HT1080 (cell line): Measurements from ENCODE around the gene CEP85L. TPM values are rescaled to one million over a fixed set of nuclear protein-coding genes. Genes with fewer than 3 reads are reported as not detected.

ENCODE experiments used
- DNase-seq: peaks from one replicate; pipeline ENCODE4 v3.0.0-alpha.2; 2015; ENCODE audit warnings: low read depth
- total RNA-seq: library from RNA; depleted of rRNA; stranded (reverse); fragments of >200 nt; shearing (Covaris generic); gene quantifications from 2 replicates; pipeline ENCODE4 v1.2.3, GENCODE V29; 2014

CEP85L gene
- total RNA-seq, 1 experiment from 2014 or later, result 8.8 TPM

DNA sequence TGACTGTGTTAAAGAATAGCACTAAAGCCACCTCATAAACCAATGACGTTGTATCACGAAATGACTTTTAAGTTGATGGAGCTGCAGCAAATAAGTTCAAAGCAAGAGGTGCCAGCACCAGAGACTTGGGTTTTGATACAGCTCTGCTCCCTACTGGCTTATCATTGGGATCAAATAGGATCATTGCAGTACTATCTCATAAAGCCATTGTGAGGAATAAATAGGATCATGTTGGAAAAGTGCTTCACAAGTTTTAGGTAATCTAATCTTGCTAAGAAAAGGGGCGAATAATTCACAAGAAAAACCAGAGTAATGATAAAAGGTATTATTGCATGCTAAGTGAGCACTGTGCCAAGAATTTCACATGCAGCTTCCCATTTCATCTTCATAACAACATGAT, 10.4 kb upstream of the CEP85L start:
- DNase-seq, result no peak

DNA sequence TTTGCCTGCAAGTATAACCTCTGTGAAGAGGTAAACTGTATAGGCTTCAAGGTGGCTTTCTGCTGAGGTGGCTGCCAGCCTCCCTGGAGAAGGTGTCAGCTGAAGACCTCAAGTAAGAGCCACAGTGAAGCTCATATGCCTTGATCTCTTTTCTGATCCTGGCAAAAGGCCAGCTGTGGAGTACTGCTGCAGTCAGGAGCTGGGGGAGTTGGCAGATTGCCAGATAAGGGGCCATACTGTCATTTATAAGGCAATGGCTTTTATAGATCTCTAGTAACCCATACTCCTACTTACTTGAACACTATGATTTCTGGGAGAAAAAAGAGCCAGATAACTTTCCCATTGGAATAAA, 8.8 kb upstream of the CEP85L start:
- no peak for DNase-seq

DNA sequence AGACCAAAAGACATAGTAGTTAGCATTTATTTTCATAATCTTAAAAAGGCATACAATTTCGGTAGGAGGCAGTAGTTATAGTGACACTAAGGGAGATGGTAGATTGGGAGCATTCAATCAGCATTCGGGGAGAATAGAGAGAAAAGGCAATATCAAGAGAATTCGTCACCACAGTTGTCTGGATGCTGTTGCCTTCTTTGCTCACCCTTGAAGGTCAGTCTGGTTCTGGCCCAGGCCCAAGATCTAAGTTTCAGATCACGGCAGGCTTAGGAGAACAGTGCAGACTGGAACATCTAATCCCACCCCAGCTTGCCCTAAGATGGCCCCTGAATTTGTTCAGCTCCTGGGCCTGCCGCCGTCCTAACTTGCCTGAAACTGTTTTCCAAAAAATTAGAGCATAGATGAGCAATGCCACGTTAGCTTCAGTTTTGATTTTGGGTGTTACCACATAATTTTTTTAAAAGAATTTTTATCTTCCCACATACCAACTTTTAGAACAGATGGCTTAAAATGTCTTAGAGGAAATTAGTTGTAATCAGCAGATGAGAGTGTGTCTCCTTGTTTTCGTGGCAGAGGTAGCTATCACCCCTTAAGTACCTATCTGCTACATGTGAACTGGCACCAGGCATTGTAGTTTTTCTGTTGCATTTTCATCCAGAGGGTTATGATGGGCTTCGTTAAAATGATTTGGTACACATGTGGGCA, 8.3 kb upstream of the CEP85L start:
- no peak for DNase-seq

DNA sequence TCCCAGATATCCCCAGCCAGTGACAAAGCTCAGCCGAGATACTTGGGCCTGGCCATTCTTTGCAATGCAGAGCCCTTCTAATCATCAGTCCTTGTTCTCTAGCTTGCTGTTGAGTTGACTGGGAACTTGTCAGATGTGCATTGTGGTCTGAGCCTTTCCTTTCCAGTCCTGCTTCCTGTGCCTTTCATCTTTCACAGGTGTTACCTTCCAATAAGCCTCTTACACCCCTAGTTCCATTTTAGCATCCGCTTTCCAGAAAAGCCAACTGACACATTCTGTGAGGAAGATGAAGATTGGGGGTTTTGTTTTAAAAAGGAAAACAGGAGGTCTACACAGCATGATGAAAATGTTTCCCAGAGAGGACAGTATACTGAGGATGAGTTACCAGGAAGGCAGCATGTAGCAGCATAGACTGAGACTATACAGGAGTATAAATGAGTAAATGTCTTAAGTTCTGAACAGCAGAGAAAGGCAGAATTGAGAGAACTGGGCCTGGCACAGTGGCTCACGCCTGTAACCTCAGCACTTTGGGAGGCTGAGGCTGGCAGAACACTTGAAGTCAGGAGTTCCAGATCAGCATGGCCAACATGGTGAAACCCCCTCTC, 5.6 kb upstream of the CEP85L start:
- no peak for DNase-seq

DNA sequence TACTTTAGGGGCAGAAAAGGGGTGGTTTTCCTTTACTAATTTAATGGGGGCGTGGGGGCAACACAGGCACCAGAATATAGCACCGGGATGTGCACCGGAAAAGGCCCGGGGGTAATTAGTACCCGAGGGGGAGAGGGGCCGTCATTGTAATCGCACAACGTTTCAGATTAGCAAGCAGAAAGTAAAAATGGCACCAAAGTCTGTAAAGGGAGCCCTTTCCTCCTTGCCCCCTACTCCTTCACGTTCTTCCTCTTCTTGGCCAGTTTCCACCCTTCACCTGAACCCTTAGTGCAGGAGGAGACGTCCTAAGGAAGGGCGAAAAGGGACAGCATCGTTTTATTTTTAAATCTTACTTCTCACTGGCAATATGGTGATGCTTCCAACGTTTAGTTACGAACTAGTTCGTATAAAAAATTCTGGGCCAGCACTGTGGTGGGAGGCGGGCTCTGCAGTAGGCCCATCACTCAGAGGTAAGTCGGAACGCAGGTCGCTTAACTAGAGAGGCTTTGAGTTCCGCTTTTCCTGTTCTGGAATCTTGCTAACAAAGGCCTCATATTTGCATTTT, 742 bp upstream of the CEP85L start:
- no peak for DNase-seq

DNA sequence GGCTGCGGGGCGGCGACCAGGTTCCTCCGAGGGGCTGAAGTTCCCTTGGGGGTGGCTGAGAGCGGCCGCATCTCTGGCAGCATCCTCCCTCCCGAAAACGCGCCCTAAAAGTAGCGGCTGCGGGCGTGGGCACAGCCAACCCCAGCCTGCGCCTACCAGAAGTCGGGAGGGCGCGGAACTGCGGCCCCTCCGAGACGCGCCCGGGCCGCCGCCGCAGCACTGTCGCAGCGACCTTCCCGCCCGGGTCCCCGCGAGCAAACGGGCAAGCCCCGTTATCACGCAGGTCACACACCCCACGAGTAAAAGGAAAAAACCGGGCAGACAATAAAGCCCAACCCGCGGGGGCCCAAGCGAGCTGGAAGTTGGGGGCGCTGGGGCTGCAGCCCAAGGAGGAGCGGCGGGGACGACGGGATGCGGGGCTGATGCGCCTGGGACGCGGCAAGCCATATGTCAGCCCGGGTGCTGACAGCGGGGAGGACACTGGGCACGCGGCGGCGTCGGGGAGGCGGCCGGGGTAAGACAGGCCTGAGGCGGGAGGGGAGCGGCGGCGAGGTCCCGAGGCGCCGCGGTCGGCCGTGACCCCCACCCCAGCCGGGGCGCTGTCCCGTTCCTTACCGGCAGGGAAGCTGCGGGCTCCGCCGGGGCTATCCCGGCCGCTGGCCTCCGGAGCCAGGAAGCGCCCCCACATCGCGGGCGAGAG, 659 bp downstream of the CEP85L start:
- peak; percentile 11 for DNase-seq

DNA sequence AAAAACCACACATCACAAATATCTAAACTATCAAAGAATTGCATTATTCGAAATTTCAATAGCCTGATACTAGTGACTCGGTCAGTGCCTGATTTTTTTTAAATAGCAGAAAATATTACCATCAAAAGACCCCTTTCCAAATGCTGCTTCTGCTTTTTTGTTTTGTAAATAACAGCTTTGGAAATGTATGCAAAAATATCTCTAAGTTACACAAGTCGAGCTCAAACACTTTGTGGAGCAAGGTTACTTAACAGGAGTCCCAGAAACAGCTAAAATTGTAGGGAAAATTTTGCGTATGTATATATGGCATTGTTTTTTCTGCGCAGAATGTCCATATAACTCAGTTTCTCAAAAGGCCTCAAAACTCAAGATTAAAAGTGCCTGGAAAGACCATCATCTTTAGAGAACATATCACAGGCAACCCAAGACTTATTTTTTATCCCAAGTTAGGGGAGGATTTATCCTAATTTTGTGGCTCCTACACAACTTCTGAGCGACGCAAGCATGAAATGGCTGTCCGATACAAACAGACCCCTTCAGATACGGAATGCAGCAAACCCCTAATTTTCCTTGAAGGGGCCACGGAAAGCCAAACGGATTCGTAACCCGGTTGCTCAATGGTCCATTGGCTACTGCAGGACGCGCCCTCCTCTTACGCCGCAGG, 1.3 kb downstream of the CEP85L start:
- DNase-seq, result peak; percentile 48

DNA sequence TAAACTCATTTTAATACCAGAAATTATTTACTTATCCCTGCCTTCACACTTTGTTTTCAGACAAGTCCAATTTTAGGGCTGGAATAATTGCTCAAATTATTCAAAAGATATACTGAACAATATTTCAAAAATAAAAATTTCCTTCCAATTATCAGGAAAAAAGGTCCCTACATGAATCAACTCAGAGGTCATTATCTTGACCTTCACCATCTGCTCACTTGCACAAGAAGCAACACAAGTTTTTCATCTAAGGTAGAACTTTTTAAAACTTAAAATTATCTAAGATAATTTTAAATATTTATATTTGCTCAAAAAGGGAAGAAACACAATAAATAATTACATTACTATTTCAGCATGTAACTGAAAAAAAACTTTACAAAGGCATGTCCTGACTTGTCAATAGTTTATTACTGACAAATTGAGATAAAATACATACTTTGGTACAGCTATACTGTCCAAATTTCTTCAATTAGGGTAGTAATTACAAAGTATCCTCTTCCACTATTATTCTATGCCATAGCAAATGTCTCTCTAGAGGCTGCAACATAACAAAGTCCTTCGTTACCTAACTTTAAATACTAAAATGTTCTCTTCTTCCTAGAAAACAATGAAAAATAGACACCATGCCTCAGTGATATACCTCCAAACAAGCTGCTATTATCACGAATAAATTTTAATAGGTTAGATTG, 2.4 kb downstream of the CEP85L start:
- no peak for DNase-seq

DNA sequence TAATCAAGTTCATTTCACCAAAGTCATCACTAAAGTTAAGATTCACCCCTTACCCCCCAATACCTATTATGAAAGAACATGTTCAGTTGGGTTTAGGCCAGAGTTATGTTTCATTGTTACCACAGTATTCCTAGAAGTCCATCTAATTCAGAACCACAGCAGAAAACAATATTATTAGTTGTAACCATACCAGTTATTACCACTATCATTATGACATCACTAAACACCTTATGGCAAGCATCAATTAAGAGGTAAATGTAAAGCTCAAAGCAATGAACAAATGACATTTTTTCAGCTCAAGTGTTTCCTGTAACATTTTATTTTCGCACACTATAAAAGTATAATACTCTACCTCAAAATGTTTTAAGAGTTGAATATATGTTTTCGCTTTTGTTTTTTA, 4.4 kb downstream of the CEP85L start:
- DNase-seq, result no peak

DNA sequence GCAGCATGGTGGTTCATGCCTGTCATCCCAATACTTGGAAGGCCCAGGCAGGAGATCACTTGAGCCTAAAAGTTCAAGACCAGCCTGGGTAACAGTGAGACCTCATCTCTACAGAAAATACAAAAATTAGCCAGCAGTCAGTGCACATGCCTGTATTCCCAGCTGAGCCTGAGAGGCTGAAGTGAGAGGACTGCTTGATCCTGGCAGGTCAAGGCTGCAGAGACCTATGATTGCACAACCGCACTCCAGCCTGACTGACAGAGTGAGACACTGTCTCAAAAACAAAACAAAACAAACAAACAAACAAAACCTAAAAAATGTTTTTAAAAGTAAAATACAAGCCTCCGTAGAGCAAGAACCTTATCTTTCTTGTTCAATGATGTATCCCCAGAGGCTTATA, 6.0 kb downstream of the CEP85L start:
- DNase-seq, result no peak

DNA sequence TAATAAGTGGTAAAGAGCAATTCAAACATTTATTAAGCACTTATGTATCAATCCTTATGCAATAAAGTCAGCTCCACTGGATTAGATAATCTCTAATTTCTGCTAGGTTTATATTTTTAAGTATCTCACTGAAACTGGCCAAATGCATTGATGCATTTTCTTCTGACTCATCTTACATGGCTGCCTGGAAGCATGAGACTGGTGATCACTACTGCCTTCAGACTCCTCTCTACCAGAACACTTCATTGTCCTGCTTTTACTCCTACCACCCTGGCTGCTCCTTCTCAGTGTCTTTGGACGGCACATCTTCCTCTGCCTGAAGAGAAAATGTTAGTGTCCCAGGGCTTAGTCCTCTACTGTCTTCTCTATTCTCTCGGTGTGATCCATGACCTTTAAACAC, 7.4 kb downstream of the CEP85L start:
- DNase-seq, result no peak

DNA sequence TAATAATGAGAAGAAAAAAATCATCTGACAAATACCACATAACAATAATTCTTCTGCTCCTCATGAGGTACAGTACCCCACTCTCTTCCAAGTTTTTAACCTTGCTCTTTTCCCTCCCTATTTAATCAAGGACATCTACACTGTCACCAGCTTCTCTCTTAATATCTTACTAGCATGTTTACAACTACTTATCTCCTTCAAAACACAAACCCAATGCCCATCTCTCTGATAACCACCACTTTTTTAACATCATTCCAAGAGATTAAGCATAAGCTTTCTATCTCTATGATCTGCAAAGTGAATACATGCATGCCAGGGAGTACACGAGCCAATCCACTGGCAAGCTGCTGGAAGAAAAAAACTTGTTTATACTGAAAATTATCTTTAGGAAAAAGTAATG, 10.3 kb downstream of the CEP85L start:
- no peak for DNase-seq

DNA sequence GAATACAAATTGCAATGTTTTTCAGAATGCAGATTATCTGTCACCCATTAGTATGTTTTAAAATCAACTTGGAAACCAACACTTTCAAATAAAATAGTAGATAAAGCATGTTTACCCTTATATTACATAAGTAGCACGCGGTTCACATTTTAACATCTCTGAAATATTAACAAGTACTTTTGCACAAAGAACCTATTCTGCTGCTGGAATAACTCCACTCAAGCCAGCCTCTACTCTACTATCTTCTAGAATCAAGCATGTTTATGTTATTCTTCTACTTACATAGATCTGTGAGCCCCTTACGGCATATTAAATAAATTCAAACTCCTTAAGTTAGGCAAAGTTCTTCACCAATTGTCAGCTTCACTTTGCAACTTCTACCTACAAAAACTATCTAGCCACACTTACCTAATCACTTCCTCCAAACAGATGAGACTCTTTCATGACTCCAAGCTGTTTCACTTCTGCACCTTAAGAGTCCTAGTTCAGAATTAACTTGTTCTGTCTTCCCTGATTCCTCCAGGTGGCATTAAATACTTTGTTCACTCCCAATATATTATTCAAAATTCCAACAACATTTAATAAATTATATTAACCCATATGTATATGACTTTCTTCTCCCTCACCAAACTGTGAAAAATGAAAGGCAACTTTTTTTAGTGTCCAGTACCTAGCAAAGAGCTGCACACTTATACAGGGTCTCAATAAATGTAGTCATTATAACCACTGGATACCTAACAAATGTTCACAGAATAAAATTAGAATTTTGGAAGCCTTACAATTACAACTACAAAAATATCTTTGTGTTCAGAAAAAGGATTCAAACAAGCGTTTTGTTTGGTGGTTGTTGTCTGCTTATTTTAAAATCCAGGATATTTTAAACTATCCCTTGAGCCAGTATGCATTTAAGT, 12.1 kb downstream of the CEP85L start:
- DNase-seq, result no peak

DNA sequence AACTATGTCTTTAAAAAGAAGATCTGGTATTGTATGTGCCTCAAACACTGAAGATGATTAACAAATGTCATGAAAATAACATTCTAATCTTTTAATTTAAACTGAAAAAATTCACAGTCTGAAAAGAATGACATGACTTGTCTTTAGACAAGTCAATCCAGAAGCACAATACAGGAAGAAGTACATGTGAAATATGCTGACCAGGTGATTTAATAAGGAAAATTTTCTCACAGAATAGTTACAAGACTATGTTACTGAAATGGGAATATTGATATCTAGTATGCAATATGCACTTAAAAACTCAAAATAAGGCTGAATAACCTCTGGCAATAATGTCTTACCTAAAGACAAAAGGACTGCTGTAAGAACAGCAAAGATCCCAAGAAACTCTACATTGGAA, 13.1 kb downstream of the CEP85L start:
- DNase-seq, result no peak

DNA sequence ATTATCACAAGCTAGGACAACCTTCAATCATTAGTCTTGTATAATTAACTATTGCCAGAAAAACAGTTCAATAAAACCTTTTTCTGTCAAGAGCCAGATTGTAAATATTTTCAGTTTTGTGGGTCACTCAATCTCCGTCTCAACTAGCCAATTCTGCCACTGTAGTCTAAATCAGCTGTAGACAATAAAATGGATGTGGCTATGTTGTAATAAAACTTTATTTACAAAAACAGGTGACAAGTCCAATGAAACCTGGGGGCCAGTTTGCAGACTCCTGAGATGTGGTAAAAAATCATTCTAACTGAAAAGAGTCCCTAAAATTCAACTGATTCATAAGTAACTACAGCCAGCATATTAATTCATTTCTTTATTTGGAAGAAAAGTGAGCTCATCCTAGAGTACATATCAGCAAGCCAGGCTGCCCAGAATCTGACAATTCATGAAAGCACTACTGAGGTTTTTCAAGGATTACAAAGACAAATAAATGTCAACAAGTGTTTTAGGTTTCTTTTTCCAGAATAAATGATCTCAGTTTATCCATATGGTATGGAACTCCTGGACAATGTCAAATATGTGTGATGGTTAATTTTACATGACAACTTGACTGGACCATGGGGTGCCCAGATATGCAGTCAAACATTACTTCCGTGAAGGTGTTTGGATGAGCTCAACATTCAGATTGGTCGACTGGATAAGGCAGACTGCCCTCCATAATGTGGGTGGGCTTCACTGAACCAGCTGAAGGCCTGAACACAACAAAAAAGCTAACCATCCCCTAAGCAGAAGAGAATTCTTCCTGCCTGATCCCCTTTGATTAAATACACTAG, 15.3 kb downstream of the CEP85L start:
- no peak for DNase-seq

DNA sequence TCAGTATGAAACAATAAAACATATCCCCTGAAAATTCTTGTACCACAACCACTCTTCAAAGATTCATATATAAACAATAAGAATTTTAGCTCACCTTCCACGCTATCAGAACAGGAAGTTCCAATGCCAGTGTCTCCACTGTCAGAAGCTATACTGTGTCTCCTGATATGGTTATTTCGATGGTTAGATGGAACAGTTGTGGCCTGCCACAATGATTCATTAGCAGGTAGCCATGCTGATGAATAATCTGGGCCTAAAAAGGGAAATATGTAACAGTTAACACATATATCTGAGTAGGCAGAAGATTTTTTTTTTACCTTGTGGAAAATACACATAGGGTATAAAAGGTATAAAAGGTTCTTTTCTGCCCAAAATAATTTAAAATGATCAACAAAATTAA, 19.0 kb downstream of the CEP85L start:
- peak; percentile 29 for DNase-seq

DNA sequence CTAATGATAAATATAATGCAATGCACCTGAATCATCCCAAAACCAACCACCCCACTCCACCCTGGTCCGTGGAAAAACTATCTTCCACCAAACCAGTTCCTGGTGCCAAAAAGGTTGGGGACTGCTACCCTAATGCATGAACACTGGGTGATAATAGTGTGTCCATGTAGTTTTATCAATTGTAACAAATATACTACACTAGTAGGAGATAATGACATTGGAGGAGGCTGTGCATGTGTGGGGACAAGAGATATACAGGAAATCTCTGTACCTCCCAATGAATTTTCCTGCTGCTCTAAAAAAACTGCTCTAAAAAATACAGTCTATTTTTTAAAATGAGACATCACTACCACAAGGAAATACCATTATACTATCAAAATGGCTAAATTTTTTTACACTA, 20.5 kb downstream of the CEP85L start:
- no peak for DNase-seq

DNA sequence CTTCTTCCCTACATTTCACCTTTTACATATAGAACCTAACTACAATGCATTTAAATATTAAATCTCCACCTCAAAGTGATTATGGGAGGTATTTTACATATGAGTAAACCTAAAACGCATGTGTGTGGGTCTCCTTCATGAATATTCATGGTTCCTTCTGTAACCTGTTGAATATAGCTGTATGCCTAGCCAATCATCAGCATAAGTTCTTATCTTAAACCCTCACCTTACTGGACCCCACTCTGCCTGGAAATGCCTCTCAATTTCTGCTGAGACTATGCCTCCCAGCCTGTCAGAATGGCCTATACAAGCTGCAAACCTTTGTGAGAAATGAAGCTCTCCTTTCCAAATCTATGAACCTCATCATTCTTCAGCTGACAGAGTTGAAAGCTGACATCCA, 21.3 kb downstream of the CEP85L start:
- no peak for DNase-seq

DNA sequence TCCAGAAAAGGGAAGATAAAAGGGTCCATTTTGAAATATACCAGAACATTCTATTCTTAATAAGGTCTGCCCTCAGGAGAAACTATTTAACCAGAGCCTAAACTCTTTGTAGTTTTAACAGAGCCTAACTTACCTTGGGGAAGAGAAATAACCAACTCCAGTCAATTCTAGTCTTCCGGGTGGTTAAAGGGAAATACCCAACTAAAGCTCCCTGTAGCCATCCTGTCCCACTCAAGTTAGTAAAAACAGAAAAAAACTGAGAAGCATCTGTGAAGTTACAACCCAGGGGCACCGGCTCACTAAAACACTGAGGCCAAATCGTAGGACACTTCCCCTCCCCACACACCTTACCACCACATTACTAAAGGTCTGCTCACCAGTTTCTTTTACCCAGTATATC, 23.7 kb downstream of the CEP85L start:
- no peak for DNase-seq

DNA sequence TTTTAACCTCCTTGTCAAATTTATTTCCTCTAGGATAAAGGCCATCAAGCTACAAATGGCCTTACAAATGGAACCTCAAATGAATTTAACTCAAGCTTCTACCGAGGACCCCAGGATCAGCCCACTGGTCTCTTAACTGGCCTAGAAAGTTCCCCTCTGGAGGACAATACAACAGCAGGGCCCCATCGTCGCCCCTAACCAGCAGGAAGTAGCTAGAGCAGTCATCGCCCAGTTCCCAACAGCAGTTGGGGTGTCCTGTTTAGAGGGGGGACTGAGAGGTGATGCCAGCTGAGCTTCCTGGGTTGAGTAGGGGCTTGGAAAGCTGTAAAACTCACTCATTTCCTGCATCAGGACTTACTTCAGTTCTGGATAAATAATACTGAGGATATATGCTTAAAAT, 25.6 kb downstream of the CEP85L start:
- no peak for DNase-seq
